ENCODE results near the gene TAF12. TPM values are rescaled to one million over a fixed set of nuclear protein-coding genes. Genes with fewer than 3 reads are reported as not detected.

The TAF12 gene
- total and polyA plus RNA-seq, 3 experiments from 2014 or later = 37.8 to 50.4 (median 39.0) TPM

Other genes with a start within 250 kb of the TAF12 start
- 100 to 1,000 TPM; 115 to 116 TPM for gene RCC1, start 137.0 kb downstream of the TAF12 start, total RNA-seq
- 14.0 TPM for gene RCC1, start 137.0 kb downstream of the TAF12 start, polyA plus RNA-seq
- gene TRNAU1AP, start 90.0 kb downstream of the TAF12 start, total RNA-seq = 10 to 100 TPM; 46.0 to 49.6 TPM
- 26.6 TPM for gene TRNAU1AP, start 90.0 kb downstream of the TAF12 start, polyA plus RNA-seq
- under 1 TPM; 0.35 to 0.47 TPM for gene RAB42, start 50.8 kb downstream of the TAF12 start, total RNA-seq
- gene RAB42, start 50.8 kb downstream of the TAF12 start, polyA plus RNA-seq = not detected
- not detected for gene RNU11, start 5.5 kb upstream of the TAF12 start, total RNA-seq
- not detected for gene RNU11, start 5.5 kb upstream of the TAF12 start, polyA plus RNA-seq
- 10 to 100 TPM; 21.3 to 21.8 TPM for gene GMEB1, start 25.7 kb upstream of the TAF12 start, total RNA-seq
- 24.3 TPM for gene GMEB1, start 25.7 kb upstream of the TAF12 start, polyA plus RNA-seq
- gene YTHDF2, start 93.9 kb upstream of the TAF12 start, total RNA-seq = 100 to 1,000 TPM in 1 of 2 experiments, 10 to 100 TPM in 1; 98.3 to 105 TPM
- gene YTHDF2, start 93.9 kb upstream of the TAF12 start, polyA plus RNA-seq = 135 TPM
- gene OPRD1, start 169.1 kb upstream of the TAF12 start, total RNA-seq = not detected
- gene OPRD1, start 169.1 kb upstream of the TAF12 start, polyA plus RNA-seq = 0.02 TPM